Stomach smooth muscle (tissue), 2 donors: ENCODE measurements around the gene NMUR1.
A peak's percentile ranks its signal among the peaks of the same experiment; 100 is the strongest.

Source experiments
- H3K27ac ChIP-seq: one replicate; pipeline ENCODE4 v1.7.0; 2013; ENCODE audit warnings: mild to moderate bottlenecking, low read length, inconsistent platforms
- H3K27me3 ChIP-seq, 2 donors: one replicate each; pipeline ENCODE4 v1.7.0; 2013; ENCODE audit warnings: low read length in 2 of 2; ENCODE audit not compliant: insufficient read depth in 2 of 2, control insufficient read depth in 1 of 2
- H3K36me3 ChIP-seq, 2 donors: one replicate each; pipeline ENCODE4 v1.7.0; 2013; ENCODE audit warnings: low read length in 2 of 2; ENCODE audit not compliant: control insufficient read depth in 2 of 2, insufficient read depth in 2 of 2
- H3K4me1 ChIP-seq: one replicate; pipeline ENCODE4 v1.7.0; 2013; ENCODE audit warnings: low read length; ENCODE audit not compliant: control insufficient read depth, insufficient read depth
- H3K4me3 ChIP-seq, 2 donors: one replicate each; pipeline ENCODE4 v1.7.0; 2013; ENCODE audit warnings: low read length in 2 of 2
- H3K9ac ChIP-seq, 2 donors: one replicate each; pipeline ENCODE4 v1.7.0; 2013; ENCODE audit warnings: low read length in 2 of 2, mild to moderate bottlenecking in 1 of 2
- H3K9me3 ChIP-seq, 2 donors: one replicate each; pipeline ENCODE4 v1.7.0; 2013; ENCODE audit warnings: low read length in 2 of 2; ENCODE audit not compliant: control insufficient read depth in 2 of 2
- donor health status: healthy.
- donor health status: Pancreatic carcinoma.

NMUR1 gene

DNA sequence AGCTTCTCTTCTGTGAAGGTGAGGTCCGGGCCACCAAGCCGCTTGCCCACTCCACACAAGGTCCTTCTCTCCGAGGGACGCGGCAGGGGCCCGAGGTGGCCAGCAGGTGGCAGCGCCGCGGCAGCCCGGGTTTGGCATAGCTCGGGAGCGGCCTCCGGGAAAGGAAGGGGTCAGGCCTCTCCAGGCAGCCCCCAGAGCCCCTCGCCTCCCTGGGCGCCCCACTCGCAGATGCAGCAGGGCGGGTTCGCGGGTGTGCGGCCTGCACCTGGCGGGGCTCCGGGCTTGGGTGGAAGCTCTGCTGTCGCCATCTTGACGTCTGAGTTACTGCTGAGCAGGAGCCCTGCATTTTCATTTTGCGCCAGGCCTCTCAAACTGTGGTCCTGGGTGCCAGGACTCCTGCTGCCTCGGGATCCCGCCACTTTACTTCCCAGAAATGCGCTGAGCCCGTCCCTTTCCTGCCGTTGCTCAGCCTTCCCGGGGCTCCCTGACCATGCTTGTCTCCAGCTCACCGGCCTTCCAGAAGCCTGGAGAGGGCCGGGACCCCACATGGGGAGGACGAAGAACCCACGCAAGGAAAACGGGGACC lies 47.3 kb downstream of the NMUR1 start:
- peak overlapping the region; percentile 31 for H3K27ac ChIP-seq
- peak overlapping the region; percentile 55 to 69 for H3K4me3 ChIP-seq
- peaks cover 11% of the 10 kb centered on the region for H3K4me1 ChIP-seq
- no peaks in the 10 kb centered on the region for H3K9me3 ChIP-seq
- H3K27me3 ChIP-seq = no peaks in the 10 kb centered on the region
- H3K36me3 ChIP-seq = no peaks in the 10 kb centered on the region
- H3K9ac ChIP-seq = peak overlapping the region; percentile 69 to 75

DNA sequence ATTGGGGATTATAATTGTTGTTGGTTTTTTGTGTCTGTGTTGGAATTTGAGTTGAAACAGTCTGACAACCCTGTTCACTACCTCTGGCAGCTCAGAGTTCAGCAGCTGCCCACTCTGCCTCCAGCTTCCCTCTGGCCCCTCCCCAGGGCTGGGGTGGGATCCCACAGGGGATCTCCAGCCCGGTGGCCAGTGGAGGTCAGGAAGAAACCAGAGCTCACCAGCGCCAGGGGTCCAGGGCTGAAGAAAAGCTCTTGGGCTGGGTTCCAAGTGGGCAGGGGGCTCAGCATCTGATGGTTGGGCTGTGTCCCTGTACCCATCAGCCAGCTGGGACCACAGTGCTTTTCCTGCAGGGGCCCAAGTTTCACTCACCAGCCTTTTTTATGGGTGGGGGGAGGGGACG lies 49.5 kb downstream of the NMUR1 start:
- no peak overlapping the region for H3K4me3 ChIP-seq
- H3K27ac ChIP-seq = no peak overlapping the region
- no peaks in the 10 kb centered on the region for H3K27me3 ChIP-seq
- H3K4me1 ChIP-seq = peaks cover 11% of the 10 kb centered on the region
- H3K9me3 ChIP-seq = no peaks in the 10 kb centered on the region
- H3K9ac ChIP-seq = no peak overlapping the region
- no peaks in the 10 kb centered on the region for H3K36me3 ChIP-seq

- H3K9ac ChIP-seq = no peak overlapping the region
- peaks cover 11% of the 10 kb centered on the region for H3K4me1 ChIP-seq
- H3K4me3 ChIP-seq = no peak overlapping the region
- H3K27ac ChIP-seq = no peak overlapping the region
- H3K27me3 ChIP-seq = no peaks in the 10 kb centered on the region
- H3K36me3 ChIP-seq = no peaks in the 10 kb centered on the region
- H3K9me3 ChIP-seq = no peaks in the 10 kb centered on the region
Observed at GRCh38 chr2:231479455-231479854, 50.8 kb downstream of the NMUR1 start.

- H3K9me3 ChIP-seq = no peaks in the 10 kb centered on the region
- H3K4me1 ChIP-seq = no peaks in the 10 kb centered on the region
- H3K27ac ChIP-seq = no peak overlapping the region
- no peak overlapping the region for H3K4me3 ChIP-seq
- H3K9ac ChIP-seq = no peak overlapping the region
- H3K36me3 ChIP-seq = no peaks in the 10 kb centered on the region
- H3K27me3 ChIP-seq = no peaks in the 10 kb centered on the region
Observed at GRCh38 chr2:231476920-231477319, 53.3 kb downstream of the NMUR1 start.

- no peak overlapping the region for H3K27ac ChIP-seq
- no peaks in the 10 kb centered on the region for H3K36me3 ChIP-seq
- no peaks in the 10 kb centered on the region for H3K9me3 ChIP-seq
- no peaks in the 10 kb centered on the region for H3K27me3 ChIP-seq
- no peak overlapping the region for H3K9ac ChIP-seq
- no peaks in the 10 kb centered on the region for H3K4me1 ChIP-seq
- no peak overlapping the region for H3K4me3 ChIP-seq
Observed at GRCh38 chr2:231475965-231476364, 54.3 kb downstream of the NMUR1 start.
